CD14-positive monocyte (primary cell): ENCODE measurements around the gene PKMYT1. TPM values are rescaled to one million over a fixed set of nuclear protein-coding genes. Genes with fewer than 3 reads are reported as not detected.

ENCODE experiments used
- DNase-seq, 3 donors: peaks; one replicate each; pipeline ENCODE4 v3.0.0-alpha.2; 2011 to 2022
- H2AFZ ChIP-seq: 2 replicates; pipeline ENCODE4 v1.6.0; 2012; ENCODE audit warnings: mild to moderate bottlenecking, low read depth, low read length, inconsistent platforms; ENCODE audit not compliant: insufficient read depth, poor library complexity, severe bottlenecking
- H3K27ac ChIP-seq, 2 donors: 1 replicate in 1 of 2; 2 replicates in 1 of 2; pipeline ENCODE4 v1.5.1; 2012 to 2013; ENCODE audit warnings: low read length in 2 of 2, control low read depth in 1 of 2, inconsistent platforms in 1 of 2, low read depth in 1 of 2, mild to moderate bottlenecking in 1 of 2
- H3K27me3 ChIP-seq, 2 donors: one replicate each; pipeline versions ENCODE4 v1.6.0 to v1.6.1; 2011 to 2013; ENCODE audit warnings: low read length in 2 of 2; ENCODE audit not compliant: control insufficient read depth in 2 of 2, insufficient read depth in 2 of 2
- H3K36me3 ChIP-seq, 2 donors: replicated peaks in 1 of 2; 1 replicate in 1 of 2; 2 replicates in 1 of 2; pipeline versions ENCODE4 v1.5.1 to v1.6.1; 2012 to 2013; ENCODE audit warnings: low read length in 2 of 2, control low read depth in 1 of 2, inconsistent platforms in 1 of 2, mild to moderate bottlenecking in 1 of 2; ENCODE audit not compliant: insufficient read depth in 2 of 2, control insufficient read depth in 1 of 2
- H3K4me1 ChIP-seq, 2 donors: 1 replicate in 1 of 2; 2 replicates in 1 of 2; pipeline versions ENCODE4 v1.5.1 to v1.6.1; 2012 to 2013; ENCODE audit warnings: low read length in 2 of 2, control low read depth in 1 of 2, inconsistent platforms in 1 of 2, mild to moderate bottlenecking in 1 of 2, moderate library complexity in 1 of 2; ENCODE audit not compliant: insufficient read depth in 2 of 2, control insufficient read depth in 1 of 2
- H3K4me2 ChIP-seq: replicated peaks from 2 replicates; pipeline ENCODE3; 2012; ENCODE audit warnings: low read length, moderate library complexity, mild to moderate bottlenecking; ENCODE audit not compliant: poor library complexity, severe bottlenecking; ENCODE audit errors: extremely low read depth
- H3K4me3 ChIP-seq, 3 experiments: fragments of 200-600 bp in 1 of 3; sonication (generic) in 1 of 3; replicated peaks in 1 of 3; 1 replicate in 2 of 3; 2 replicates in 1 of 3; pipeline ENCODE4 v1.5.1; 2011 to 2013; ENCODE audit warnings: low read length in 3 of 3, mild to moderate bottlenecking in 3 of 3, control low read depth in 2 of 3, low read depth in 2 of 3, inconsistent platforms in 1 of 3, moderate library complexity in 1 of 3
- H3K79me2 ChIP-seq: 2 replicates; pipeline ENCODE4 v1.6.0; 2012; ENCODE audit warnings: mild to moderate bottlenecking, control low read depth, inconsistent platforms, low read length, moderate library complexity; ENCODE audit not compliant: insufficient read depth
- H3K9ac ChIP-seq: 2 replicates; pipeline ENCODE4 v1.6.0; 2017; ENCODE audit warnings: low read length, mild to moderate bottlenecking; ENCODE audit not compliant: insufficient read depth, poor library complexity, severe bottlenecking
- H3K9me3 ChIP-seq, 2 donors: replicated peaks in 1 of 2; 1 replicate in 1 of 2; 2 replicates in 1 of 2; pipeline versions ENCODE4 v1.5.1 to v1.6.1; 2012 to 2013; ENCODE audit warnings: low read length in 2 of 2, control low read depth in 1 of 2; ENCODE audit not compliant: control insufficient read depth in 1 of 2, insufficient read depth in 1 of 2
- H4K20me1 ChIP-seq: 2 replicates; pipeline ENCODE4 v1.6.0; 2012; ENCODE audit warnings: mild to moderate bottlenecking, low read length, control low read depth, moderate library complexity; ENCODE audit not compliant: insufficient read depth
- H3K27ac Mint-ChIP-seq, 7 donors: one replicate each; pipeline ENCODE4 v1.8.0; 2020; ENCODE audit warnings: mild to moderate bottlenecking in 7 of 7, mixed read lengths in 7 of 7, moderate library complexity in 6 of 7, inconsistent platforms in 2 of 7
- H3K27me3 Mint-ChIP-seq, 3 donors: one replicate each; pipeline ENCODE4 v1.8.0; 2021 to 2022; ENCODE audit warnings: low read depth in 3 of 3, mild to moderate bottlenecking in 3 of 3, mixed read lengths in 3 of 3, moderate library complexity in 3 of 3, inconsistent platforms in 1 of 3
- H3K36me3 Mint-ChIP-seq, 2 donors: one replicate each; pipeline ENCODE4 v1.8.0; 2020; ENCODE audit warnings: mixed read lengths in 2 of 2, inconsistent platforms in 1 of 2, mild to moderate bottlenecking in 1 of 2
- H3K4me1 Mint-ChIP-seq: one replicate; pipeline ENCODE4 v1.8.0; 2020; ENCODE audit warnings: mild to moderate bottlenecking, mixed read lengths
- H3K4me3 Mint-ChIP-seq, 2 donors: one replicate each; pipeline ENCODE4 v1.8.0; 2020; ENCODE audit warnings: mild to moderate bottlenecking in 2 of 2, mixed read lengths in 2 of 2, moderate library complexity in 1 of 2
- H3K9me3 Mint-ChIP-seq, 7 donors: one replicate each; pipeline ENCODE4 v1.8.0; 2020 to 2022; ENCODE audit warnings: mixed read lengths in 7 of 7, mild to moderate bottlenecking in 6 of 7, moderate library complexity in 6 of 7, inconsistent platforms in 2 of 7
- WGBS: methylation state at CpG from one replicate; pipeline ENCODE4 v1.1.5; 2013; ENCODE audit warnings: missing lambda C conversion rate; ENCODE audit not compliant: insufficient coverage; 5-methylcytosine and 5-hydroxymethylcytosine counted together
- intact Hi-C, 2 donors: fragments of 100-400 bp; cut with micrococcal nuclease; formaldehyde crosslinking; loops; one replicate each; pipeline versions ENCODE4 v1.15.0 to v1.15.1; 2023
- polyA plus RNA-seq, 3 donors: library from polyadenylated mRNA; depleted of rRNA in 1 of 3; unstranded in 2 of 3; stranded (reverse) in 1 of 3; fragments of 300-500 nt in 2 of 3; fragments of >200 nt in 1 of 3; fragmentation: Illumina TruSeq in 2 of 3; gene quantifications; 1 replicate in 2 of 3; 2 replicates in 1 of 3; pipeline ENCODE4 v1.2.3, GENCODE V29; 2012 to 2021
- TF ChIP-seq, protein P1 (sequence below): fragments of 200-600 bp; IDR thresholded peaks from one replicate; pipeline ENCODE4 v1.8.0; 2022; ENCODE audit warnings: antibody characterized with exemption, mild to moderate bottlenecking

PKMYT1 gene
- polyA plus RNA-seq, 3 donors: 0.39 to 3.2 (median 3.0) TPM

- no peak for DNase-seq
- Histone ChIP-seq H2AFZ (no peak overlapping the region), H3K4me1 (peaks cover 13 to 15% of the 10 kb centered on the region in 2 donors), H3K9me3 (no peaks in the 10 kb centered on the region), H3K4me2 (no peak overlapping the region), H3K9ac (no peak overlapping the region), H3K36me3 (peaks cover 4 to 6% of the 10 kb centered on the region in 2 donors), H3K4me3 (no peak overlapping the region), H3K79me2 (no peaks in the 10 kb centered on the region), H4K20me1 (no peaks in the 10 kb centered on the region), H3K27ac (no peak overlapping the region), H3K27me3 (no peaks in the 10 kb centered on the region)
- Mint-ChIP-seq H3K4me3 (no peak overlapping the region), H3K27ac (no peak overlapping the region), H3K27me3 (peaks cover under 1 to 11% (median 6%) of the 10 kb centered on the region in 3 donors), H3K36me3 (peaks cover 5 to 7% of the 10 kb centered on the region in 2 donors), H3K9me3 (peaks cover 0 to 2% (median 0%) of the 10 kb centered on the region in 7 donors), H3K4me1 (peaks cover 12% of the 10 kb centered on the region)
- TF ChIP-seq, protein P1, sequence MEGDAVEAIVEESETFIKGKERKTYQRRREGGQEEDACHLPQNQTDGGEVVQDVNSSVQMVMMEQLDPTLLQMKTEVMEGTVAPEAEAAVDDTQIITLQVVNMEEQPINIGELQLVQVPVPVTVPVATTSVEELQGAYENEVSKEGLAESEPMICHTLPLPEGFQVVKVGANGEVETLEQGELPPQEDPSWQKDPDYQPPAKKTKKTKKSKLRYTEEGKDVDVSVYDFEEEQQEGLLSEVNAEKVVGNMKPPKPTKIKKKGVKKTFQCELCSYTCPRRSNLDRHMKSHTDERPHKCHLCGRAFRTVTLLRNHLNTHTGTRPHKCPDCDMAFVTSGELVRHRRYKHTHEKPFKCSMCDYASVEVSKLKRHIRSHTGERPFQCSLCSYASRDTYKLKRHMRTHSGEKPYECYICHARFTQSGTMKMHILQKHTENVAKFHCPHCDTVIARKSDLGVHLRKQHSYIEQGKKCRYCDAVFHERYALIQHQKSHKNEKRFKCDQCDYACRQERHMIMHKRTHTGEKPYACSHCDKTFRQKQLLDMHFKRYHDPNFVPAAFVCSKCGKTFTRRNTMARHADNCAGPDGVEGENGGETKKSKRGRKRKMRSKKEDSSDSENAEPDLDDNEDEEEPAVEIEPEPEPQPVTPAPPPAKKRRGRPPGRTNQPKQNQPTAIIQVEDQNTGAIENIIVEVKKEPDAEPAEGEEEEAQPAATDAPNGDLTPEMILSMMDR: no peak
- intact Hi-C loops: no loop called here
- WGBS: 86% methylated on average over 24 of the region's 31 CpGs
Observed at GRCh38 chr16:2953706-2954627, 26.3 kb downstream of the PKMYT1 start.

GRCh38 chr16:2952679-2953078, 27.6 kb downstream of the PKMYT1 start:
- Histone ChIP-seq H3K9ac (no peak overlapping the region), H3K4me1 (peaks cover 13 to 15% of the 10 kb centered on the region in 2 donors), H3K79me2 (no peaks in the 10 kb centered on the region), H4K20me1 (no peaks in the 10 kb centered on the region), H3K27ac (no peak overlapping the region), H3K9me3 (no peaks in the 10 kb centered on the region), H3K4me2 (no peak overlapping the region), H3K27me3 (no peaks in the 10 kb centered on the region), H2AFZ (no peak overlapping the region), H3K4me3 (no peak overlapping the region), H3K36me3 (peaks cover 8 to 9% of the 10 kb centered on the region in 2 donors)
- Mint-ChIP-seq H3K4me3 (no peak overlapping the region), H3K36me3 (peaks cover 8 to 11% of the 10 kb centered on the region in 2 donors), H3K4me1 (peaks cover 12% of the 10 kb centered on the region), H3K27ac (peak overlapping the region in 1 of 7 donors; percentile 30), H3K9me3 (peaks cover 0 to 2% (median 0%) of the 10 kb centered on the region in 7 donors), H3K27me3 (peaks cover 0 to 9% (median 2%) of the 10 kb centered on the region in 3 donors)
- WGBS: 91% methylated on average over 11 of the region's 11 CpGs
- TF ChIP-seq, protein P1: no peak
- intact Hi-C loops: no loop called here
- DNase-seq: no peak
